DOHH2 (cell line): ENCODE data around the gene TRIM62.

Source experiments
- H3F3A ChIP-seq: fragments of 200-600 bp; sonication (generic), shearing (Covaris generic); 2 replicates; pipeline ENCODE4 v1.6.0; 2016; ENCODE audit warnings: antibody characterized with exemption, mild to moderate bottlenecking; ENCODE audit not compliant: control insufficient read depth, insufficient read depth
- H3K27ac ChIP-seq: fragments of 200-600 bp; sonication (generic); 2 replicates; pipeline ENCODE4 v1.5.1; 2014; ENCODE audit warnings: low read depth, mild to moderate bottlenecking, low read length, moderate library complexity
- H3K27me3 ChIP-seq: fragments of 200-600 bp; sonication (generic); 2 replicates; pipeline ENCODE4 v1.6.1; 2014; ENCODE audit warnings: mild to moderate bottlenecking, low read length, mixed read lengths; ENCODE audit not compliant: control insufficient read depth
- H3K36me3 ChIP-seq: fragments of 200-600 bp; sonication (generic); 2 replicates; pipeline ENCODE4 v1.6.1; 2014; ENCODE audit warnings: mild to moderate bottlenecking, low read length, moderate library complexity, mixed read lengths; ENCODE audit not compliant: control insufficient read depth
- H3K4me1 ChIP-seq: fragments of 200-600 bp; sonication (generic); 2 replicates; pipeline ENCODE4 v1.6.1; 2014; ENCODE audit warnings: mild to moderate bottlenecking, low read length, mixed read lengths; ENCODE audit not compliant: control insufficient read depth
- H3K4me2 ChIP-seq: fragments of 200-600 bp; sonication (generic); 2 replicates; pipeline ENCODE4 v1.6.0; 2014; ENCODE audit warnings: mild to moderate bottlenecking, low read length, moderate library complexity
- H3K4me3 ChIP-seq: fragments of 200-600 bp; sonication (generic); 2 replicates; pipeline ENCODE4 v1.5.1; 2014; ENCODE audit warnings: mild to moderate bottlenecking, low read length, mixed read lengths
- H3K79me2 ChIP-seq: fragments of 200-600 bp; sonication (generic); 2 replicates; pipeline ENCODE4 v1.6.1; 2014; ENCODE audit warnings: mild to moderate bottlenecking, low read length, mixed read lengths; ENCODE audit not compliant: control insufficient read depth
- H3K9me2 ChIP-seq: fragments of 200-600 bp; sonication (generic); replicated peaks from 2 replicates; pipeline ENCODE4 v1.6.1; 2014; ENCODE audit warnings: mild to moderate bottlenecking, low read length, mixed read lengths; ENCODE audit not compliant: control insufficient read depth
- H3K9me3 ChIP-seq: fragments of 200-600 bp; sonication (generic); 2 replicates; pipeline ENCODE4 v1.6.1; 2014; ENCODE audit warnings: antibody characterized with exemption, low read length, mixed read lengths; ENCODE audit not compliant: control insufficient read depth, insufficient read depth
- H4K20me1 ChIP-seq: fragments of 200-600 bp; sonication (generic); 2 replicates; pipeline ENCODE4 v1.6.0; 2014; ENCODE audit warnings: low read depth, mild to moderate bottlenecking, antibody characterized with exemption, low read length, moderate library complexity; ENCODE audit not compliant: control insufficient read depth, insufficient read depth
- CTCF ChIP-seq: fragments of 200-600 bp; sonication (generic); IDR thresholded peaks from one replicate; pipeline ENCODE4 v1.5.1; 2014; ENCODE audit warnings: antibody characterized with exemption, mild to moderate bottlenecking, low read depth, low read length; ENCODE audit not compliant: poor library complexity, severe bottlenecking
- EZH2phosphoT487 ChIP-seq: fragments of 200-600 bp; sonication (generic); IDR thresholded peaks from 2 replicates; pipeline ENCODE4 v1.6.1; 2017; ENCODE audit warnings: borderline replicate concordance, mild to moderate bottlenecking, antibody characterized with exemption, low read length, moderate library complexity, mixed read lengths

The TRIM62 gene

GRCh38 chr1:33177996-33178540 lies 3.8 kb downstream of the TRIM62 start:
- no peak for TF ChIP-seq EZH2phosphoT487
- TF ChIP-seq CTCF = no peak
- Histone ChIP-seq H3K36me3 (no peaks in the 10 kb centered on the region), H3K27me3 (peaks cover 8% of the 10 kb centered on the region)

GRCh38 chr1:33176887-33177286 lies 5.0 kb downstream of the TRIM62 start:
- Histone ChIP-seq H4K20me1 (no peaks in the 10 kb centered on the region), H3K27ac (no peak overlapping the region), H3K9me2 (no peaks in the 10 kb centered on the region), H3K9me3 (no peaks in the 10 kb centered on the region), H3K79me2 (no peaks in the 10 kb centered on the region), H3K4me3 (no peak overlapping the region), H3F3A (0 out of 2 replicates have a peak, but pooled peaks cover 2% of the 10 kb centered on the region), H3K27me3 (no peaks in the 10 kb centered on the region), H3K36me3 (no peaks in the 10 kb centered on the region), H3K4me2 (no peak overlapping the region), H3K4me1 (peaks cover 18% of the 10 kb centered on the region)
- no peak for TF ChIP-seq EZH2phosphoT487

More at GRCh38 chr1:33177996-33178540, 3.8 kb downstream of the TRIM62 start:
- Histone ChIP-seq H3K27ac (no peak overlapping the region), H3K9me2 (no peaks in the 10 kb centered on the region), H3K9me3 (no peaks in the 10 kb centered on the region), H3K79me2 (no peaks in the 10 kb centered on the region), H3K4me1 (peaks cover 23% of the 10 kb centered on the region), H3K4me3 (no peak overlapping the region), H3F3A (0 out of 2 replicates have a peak, but pooled peaks cover 2% of the 10 kb centered on the region), H3K4me2 (no peak overlapping the region), H4K20me1 (no peaks in the 10 kb centered on the region)

- Histone ChIP-seq H3K9me3 (no peaks in the 10 kb centered on the region), H3K36me3 (no peaks in the 10 kb centered on the region), H3K4me3 (no peak overlapping the region), H3K9me2 (no peaks in the 10 kb centered on the region), H3K4me2 (no peak overlapping the region), H3K79me2 (no peaks in the 10 kb centered on the region), H3F3A (0 out of 2 replicates have a peak, but pooled peaks cover 2% of the 10 kb centered on the region), H3K4me1 (peaks cover 17% of the 10 kb centered on the region), H4K20me1 (no peaks in the 10 kb centered on the region), H3K27ac (no peak overlapping the region), H3K27me3 (no peaks in the 10 kb centered on the region)
- TF ChIP-seq CTCF (no peak), EZH2phosphoT487 (no peak)
Measured at GRCh38 chr1:33176362-33176850, 5.4 kb downstream of the TRIM62 start.

GRCh38 chr1:33175865-33176264 lies 6.0 kb downstream of the TRIM62 start:
- no peak overlapping the region for H3K27ac ChIP-seq
- H3K9me3 ChIP-seq = no peaks in the 10 kb centered on the region
- 0 out of 2 replicates have a peak, but pooled peaks cover 2% of the 10 kb centered on the region for H3F3A ChIP-seq
- H3K4me3 ChIP-seq = no peak overlapping the region
- H3K9me2 ChIP-seq = no peaks in the 10 kb centered on the region
- no peaks in the 10 kb centered on the region for H3K79me2 ChIP-seq
- no peaks in the 10 kb centered on the region for H3K27me3 ChIP-seq
- H3K4me1 ChIP-seq = peaks cover 11% of the 10 kb centered on the region
- no peaks in the 10 kb centered on the region for H4K20me1 ChIP-seq
- no peak overlapping the region for H3K4me2 ChIP-seq
- TF ChIP-seq EZH2phosphoT487 (no peak), CTCF (no peak)
- H3K36me3 ChIP-seq = no peaks in the 10 kb centered on the region
